Common myeloid progenitor, CD34-positive (primary cell): ENCODE measurements around the gene SLC15A5.

Experiments
- CTCF ChIA-PET: fragments of 350-600 bp; sonication (Branson Sonifier 250); formaldehyde crosslinking; loops from one replicate; lab custom pipeline; 2021; ENCODE audit warnings: antibody characterized with exemption; lab: Charles Lee
- POLR2A ChIA-PET: fragments of 350-600 bp; sonication (Branson Sonifier 250); formaldehyde crosslinking; loops from one replicate; lab custom pipeline; 2021; ENCODE audit warnings: antibody characterized with exemption; lab: Charles Lee
- DNase-seq, 3 donors: peaks; one replicate each; pipeline versions ENCODE4 v3.0.0 to v3.0.0-alpha.2; 2013
- H3K27ac ChIP-seq, 2 experiments: 1 replicate in 1 of 2; 2 replicates in 1 of 2; pipeline ENCODE4 v1.7.0; 2013; ENCODE audit warnings: inconsistent platforms in 2 of 2, low read length in 2 of 2, mild to moderate bottlenecking in 2 of 2, low read depth in 1 of 2, moderate library complexity in 1 of 2; ENCODE audit not compliant: severe bottlenecking in 2 of 2, insufficient read depth in 1 of 2, poor library complexity in 1 of 2
- H3K27me3 ChIP-seq, 5 experiments: replicated peaks in 2 of 5; 1 replicate in 3 of 5; 2 replicates in 2 of 5; pipeline versions ENCODE4 v1.6.1 to v1.7.0; 2013; ENCODE audit warnings: low read length in 4 of 5, mild to moderate bottlenecking in 2 of 5, moderate library complexity in 2 of 5, inconsistent platforms in 1 of 5; ENCODE audit not compliant: insufficient read depth in 5 of 5, control insufficient read depth in 4 of 5
- H3K36me3 ChIP-seq, 4 experiments: 1 replicate in 2 of 4; 2 replicates in 2 of 4; pipeline versions ENCODE4 v1.6.1 to v1.7.0; 2013; ENCODE audit warnings: low read length in 3 of 4, control low read depth in 1 of 4, mild to moderate bottlenecking in 1 of 4; ENCODE audit not compliant: control insufficient read depth in 4 of 4, insufficient read depth in 4 of 4
- H3K4me1 ChIP-seq, 4 experiments: 1 replicate in 3 of 4; 2 replicates in 1 of 4; pipeline versions ENCODE4 v1.6.1 to v1.7.1; 2013; ENCODE audit warnings: low read length in 3 of 4, mild to moderate bottlenecking in 3 of 4, control low read depth in 1 of 4, inconsistent platforms in 1 of 4, moderate library complexity in 1 of 4; ENCODE audit not compliant: control insufficient read depth in 4 of 4, insufficient read depth in 4 of 4; ENCODE audit errors: control extremely low read depth in 1 of 4
- H3K4me3 ChIP-seq, 7 experiments: 1 replicate in 4 of 7; 2 replicates in 3 of 7; pipeline versions ENCODE4 v1.5.1 to v1.7.0; 2013; ENCODE audit warnings: mild to moderate bottlenecking in 7 of 7, low read length in 6 of 7, moderate library complexity in 6 of 7, inconsistent platforms in 2 of 7, low read depth in 2 of 7, control low read depth in 1 of 7; ENCODE audit not compliant: insufficient read depth in 4 of 7, control insufficient read depth in 1 of 7; ENCODE audit errors: extremely low read depth in 1 of 7
- H3K9me3 ChIP-seq, 5 experiments: 1 replicate in 4 of 5; 2 replicates in 1 of 5; pipeline versions ENCODE4 v1.6.1 to v1.7.1; 2013; ENCODE audit warnings: low read length in 4 of 5, mild to moderate bottlenecking in 2 of 5, inconsistent platforms in 1 of 5, low read depth in 1 of 5, moderate library complexity in 1 of 5; ENCODE audit not compliant: control insufficient read depth in 4 of 5, insufficient read depth in 2 of 5; ENCODE audit errors: control extremely low read depth in 1 of 5
- WGBS: methylation state at CpG from one replicate; pipeline ENCODE4 v1.1.5; 2013; ENCODE audit not compliant: insufficient coverage; 5-methylcytosine and 5-hydroxymethylcytosine counted together

SLC15A5 gene

GRCh38 chr12:16168078-16168477, 109.4 kb downstream of the SLC15A5 start:
- DNase-seq: no peak
- POLR2A ChIA-PET: no interaction called here
- Histone ChIP-seq H3K4me3 (no peak overlapping the region), H3K27me3 (peaks cover 0 to 2% (median 0%) of the 10 kb centered on the region in 5 experiments), H3K4me1 (no peaks in the 10 kb centered on the region), H3K9me3 (no peaks in the 10 kb centered on the region), H3K27ac (no peak overlapping the region), H3K36me3 (no peaks in the 10 kb centered on the region)
- CTCF ChIA-PET: interaction anchor here (0.8 to 1.0 kb wide), 2 partner anchors 190 to 193 kb away, joined by 3 to 7 read pairs; no protein-coding TSS in a partner anchor
- WGBS: no CpG with 5 or more reads among the region's 3 CpGs

DNA sequence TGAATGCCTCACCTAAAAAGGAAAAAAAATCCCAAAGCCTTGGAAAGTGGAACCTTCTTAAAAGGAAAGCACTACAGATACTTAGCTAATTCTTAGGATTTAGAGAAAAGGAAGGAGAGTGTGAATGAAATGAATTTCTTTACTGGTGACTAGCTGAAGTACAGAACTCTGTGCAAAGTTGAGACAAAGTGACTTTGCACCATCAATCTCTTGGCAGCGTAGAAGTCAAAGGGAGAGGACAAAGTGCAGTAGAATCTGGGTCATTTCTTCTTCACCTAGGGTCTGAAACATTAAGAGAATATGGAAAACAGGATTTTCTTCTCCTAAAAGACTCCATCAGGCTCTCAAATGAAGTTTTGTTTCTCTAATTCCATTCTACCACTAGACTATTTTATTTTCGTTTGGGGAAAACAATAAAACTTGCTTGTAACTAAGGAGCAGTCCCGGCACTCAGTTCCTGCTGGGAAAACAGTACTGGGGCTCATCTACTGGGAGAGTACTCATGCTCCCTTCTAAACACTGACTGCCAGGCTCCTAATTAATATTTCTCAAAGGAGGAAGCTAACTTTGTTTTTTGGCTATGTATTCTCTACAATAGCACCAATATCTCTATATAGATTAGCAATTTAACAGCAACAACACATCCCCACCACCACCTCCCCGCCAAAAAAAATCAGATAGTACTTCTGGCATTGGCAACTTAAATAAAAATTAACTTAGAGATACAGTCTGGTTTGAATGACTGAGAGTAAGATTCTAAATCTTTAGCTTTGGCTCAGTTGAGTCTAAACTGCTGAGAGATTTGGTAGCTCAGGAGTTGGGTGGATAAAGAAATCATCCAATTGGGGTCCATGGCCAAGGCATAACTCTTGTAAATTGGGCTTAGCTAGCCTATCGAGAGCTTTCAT, 110.7 kb downstream of the SLC15A5 start:
- ChIA-PET POLR2A (no interaction called here), CTCF (interaction anchor here (1.0 to 1.6 kb wide), 5 partner anchors 9 to 1476 kb away, joined by 3 to 4 read pairs (median 3); no protein-coding TSS in a partner anchor)
- 76% methylated on average over 3 of the region's 5 CpGs for WGBS
- no peak overlapping the region for H3K4me3 ChIP-seq
- H3K9me3 ChIP-seq: no peaks in the 10 kb centered on the region
- H3K27ac ChIP-seq: no peak overlapping the region
- H3K36me3 ChIP-seq: no peaks in the 10 kb centered on the region
- no peak for DNase-seq
- peaks cover 0 to 2% (median 0%) of the 10 kb centered on the region in 5 experiments for H3K27me3 ChIP-seq
- no peaks in the 10 kb centered on the region for H3K4me1 ChIP-seq

DNA sequence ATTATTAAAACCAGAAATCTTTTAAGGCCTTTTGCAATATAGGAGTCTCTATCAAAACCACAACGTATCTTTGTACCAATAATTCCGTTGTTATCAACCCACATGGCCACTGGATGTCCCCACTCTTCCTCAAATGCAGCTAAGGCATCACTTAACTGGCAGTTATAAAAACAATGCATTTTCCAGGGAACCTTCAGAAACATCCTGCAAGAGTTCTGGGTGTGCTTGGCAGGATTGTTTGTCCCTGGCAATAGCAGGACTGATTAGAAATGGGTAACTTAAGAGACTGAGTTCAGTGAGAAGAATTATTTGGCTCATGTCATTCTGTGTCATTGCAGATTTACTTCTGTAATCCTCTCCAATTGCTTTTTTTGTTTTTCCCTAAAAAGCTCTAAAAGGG, 112.0 kb downstream of the SLC15A5 start:
- H3K27me3 ChIP-seq: peaks cover 0 to 3% (median 0%) of the 10 kb centered on the region in 5 experiments
- no peak overlapping the region for H3K4me3 ChIP-seq
- ChIA-PET POLR2A (no interaction called here), CTCF (interaction anchor here (0.8 to 1.4 kb wide), 3 partner anchors 11 to 195 kb away, joined by 3 read pairs; no protein-coding TSS in a partner anchor)
- H3K27ac ChIP-seq: no peak overlapping the region
- H3K36me3 ChIP-seq: no peaks in the 10 kb centered on the region
- 0% methylated on average over 2 of the region's 2 CpGs for WGBS
- DNase-seq: peak; percentile 36 to 60 (median 49)
- no peaks in the 10 kb centered on the region for H3K9me3 ChIP-seq
- H3K4me1 ChIP-seq: no peaks in the 10 kb centered on the region

- H3K27me3 ChIP-seq: peaks cover 0 to 3% (median 0%) of the 10 kb centered on the region in 5 experiments
- H3K4me1 ChIP-seq: no peaks in the 10 kb centered on the region
- CTCF ChIA-PET: interaction anchor here (1.0 kb wide), 1 partner anchor 15 kb away, joined by 3 read pairs; no protein-coding TSS in a partner anchor
- no peak for DNase-seq
- no peak overlapping the region for H3K27ac ChIP-seq
- H3K36me3 ChIP-seq: no peaks in the 10 kb centered on the region
- POLR2A ChIA-PET: no interaction called here
- no peak overlapping the region for H3K4me3 ChIP-seq
- H3K9me3 ChIP-seq: no peaks in the 10 kb centered on the region
These were observed 113.6 kb downstream of the SLC15A5 start for GRCh38 chr12:16163901-16164300.

DNA sequence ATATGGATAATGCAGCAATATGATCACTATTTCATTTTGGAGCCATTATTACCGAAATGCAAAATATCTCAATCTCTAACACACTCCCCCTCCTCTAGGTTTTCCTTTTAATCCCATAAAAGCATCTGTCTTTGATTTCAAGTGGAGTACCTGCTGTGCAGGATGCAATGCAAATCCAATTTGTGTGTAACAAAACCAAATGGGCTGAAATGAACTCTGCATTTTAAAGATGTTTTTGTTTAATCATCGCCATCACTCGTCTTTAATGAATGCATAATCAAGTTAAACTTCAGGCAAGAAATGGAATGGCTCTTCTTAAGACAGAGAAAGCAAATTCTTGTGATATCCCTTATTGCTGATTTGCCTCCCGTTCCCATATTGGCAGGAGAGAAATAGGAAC, 114.3 kb downstream of the SLC15A5 start:
- POLR2A ChIA-PET: no interaction called here
- Histone ChIP-seq H3K9me3 (no peaks in the 10 kb centered on the region), H3K36me3 (no peaks in the 10 kb centered on the region), H3K27me3 (peaks cover 0 to 3% (median 0%) of the 10 kb centered on the region in 5 experiments), H3K4me3 (no peak overlapping the region), H3K27ac (no peak overlapping the region), H3K4me1 (no peaks in the 10 kb centered on the region)
- 63% methylated on average over 3 of the region's 4 CpGs for WGBS
- CTCF ChIA-PET: no interaction called here
- no peak for DNase-seq

GRCh38 chr12:16159571-16159970, 117.9 kb downstream of the SLC15A5 start:
- POLR2A ChIA-PET: no interaction called here
- no peak for DNase-seq
- Histone ChIP-seq H3K4me3 (no peak overlapping the region), H3K4me1 (no peaks in the 10 kb centered on the region), H3K27me3 (peaks cover 0 to 3% (median 0%) of the 10 kb centered on the region in 5 experiments), H3K9me3 (no peaks in the 10 kb centered on the region), H3K36me3 (no peaks in the 10 kb centered on the region), H3K27ac (no peak overlapping the region)
- CTCF ChIA-PET: no interaction called here
- WGBS: no CpG with 5 or more reads among the region's 1 CpG

- Histone ChIP-seq H3K4me1 (no peaks in the 10 kb centered on the region), H3K27ac (no peak overlapping the region), H3K36me3 (no peaks in the 10 kb centered on the region), H3K27me3 (peaks cover 0 to 3% (median 0%) of the 10 kb centered on the region in 5 experiments), H3K4me3 (no peak overlapping the region), H3K9me3 (no peaks in the 10 kb centered on the region)
- 100% methylated on average over 1 of the region's 1 CpG for WGBS
- no peak for DNase-seq
- CTCF ChIA-PET: interaction anchor here (0.8 kb wide), 1 partner anchor 9 kb away, joined by 3 read pairs; no protein-coding TSS in a partner anchor
- POLR2A ChIA-PET: no interaction called here
These were observed 119.4 kb downstream of the SLC15A5 start for GRCh38 chr12:16158050-16158449.
